Activated naive CD8-positive, alpha-beta T cell treated with anti-CD3 and anti-CD28 coated beads, Interleukin-2, amount 50 U/mL, for 24 hours (primary cell): ENCODE results near the gene ADAMTS17.

Source experiments
- ATAC-seq: fragments of 150-1000 bp; cut with Tn5 transposase; one replicate; pipeline ENCODE4 v1.10.0; 2021
- DNase-seq: peaks from one replicate; pipeline ENCODE4 v3.0.0; 2021
- H3K27ac Mint-ChIP-seq: one replicate; pipeline ENCODE4 v1.8.0; 2021; ENCODE audit warnings: mild to moderate bottlenecking, mixed read lengths
- H3K27me3 Mint-ChIP-seq: one replicate; pipeline ENCODE4 v1.8.0; 2021; ENCODE audit warnings: mixed read lengths
- H3K36me3 Mint-ChIP-seq: one replicate; pipeline ENCODE4 v1.8.0; 2021; ENCODE audit warnings: low read depth, mixed read lengths
- H3K4me1 Mint-ChIP-seq: one replicate; pipeline ENCODE4 v1.8.0; 2021; ENCODE audit warnings: mixed read lengths
- H3K4me3 Mint-ChIP-seq: one replicate; pipeline ENCODE4 v1.8.0; 2021; ENCODE audit warnings: mild to moderate bottlenecking, moderate library complexity, mixed read lengths
- H3K9me3 Mint-ChIP-seq: one replicate; pipeline ENCODE4 v1.8.0; 2021; ENCODE audit warnings: mixed read lengths

ADAMTS17 gene

GRCh38 chr15:100171411-100171810 lies 170.4 kb downstream of the ADAMTS17 start:
- no peak for DNase-seq
- Mint-ChIP-seq H3K9me3 (peaks cover 18% of the 10 kb centered on the region), H3K4me1 (peaks cover 10% of the 10 kb centered on the region), H3K27ac (no peak overlapping the region), H3K27me3 (no peaks in the 10 kb centered on the region), H3K4me3 (no peak overlapping the region), H3K36me3 (peaks cover 3% of the 10 kb centered on the region)
- ATAC-seq = no peak

- Mint-ChIP-seq H3K27ac (no peak overlapping the region), H3K27me3 (no peaks in the 10 kb centered on the region), H3K36me3 (peaks cover 3% of the 10 kb centered on the region), H3K4me1 (peaks cover 10% of the 10 kb centered on the region), H3K9me3 (peaks cover 10% of the 10 kb centered on the region), H3K4me3 (no peak overlapping the region)
- DNase-seq (peak; percentile 35), ATAC-seq (peak; percentile 80)
Measured at GRCh38 chr15:100170291-100171210, 171.2 kb downstream of the ADAMTS17 start.

GRCh38 chr15:100169615-100170290 lies 172.0 kb downstream of the ADAMTS17 start:
- Mint-ChIP-seq H3K4me3 (no peak overlapping the region), H3K27ac (no peak overlapping the region), H3K27me3 (no peaks in the 10 kb centered on the region), H3K9me3 (peaks cover 5% of the 10 kb centered on the region), H3K36me3 (peaks cover 3% of the 10 kb centered on the region), H3K4me1 (peaks cover 10% of the 10 kb centered on the region)
- ATAC-seq (no peak), DNase-seq (no peak)

- no peaks in the 10 kb centered on the region for H3K27me3 Mint-ChIP-seq
- H3K9me3 Mint-ChIP-seq = peaks cover 5% of the 10 kb centered on the region
- peaks cover 3% of the 10 kb centered on the region for H3K36me3 Mint-ChIP-seq
- DNase-seq (no peak), ATAC-seq (no peak)
- peaks cover 10% of the 10 kb centered on the region for H3K4me1 Mint-ChIP-seq
- H3K4me3 Mint-ChIP-seq = no peak overlapping the region
- no peak overlapping the region for H3K27ac Mint-ChIP-seq
Measured at GRCh38 chr15:100168787-100169186, 173.0 kb downstream of the ADAMTS17 start.

GRCh38 chr15:100167884-100168375 lies 173.8 kb downstream of the ADAMTS17 start:
- peaks cover 10% of the 10 kb centered on the region for H3K4me1 Mint-ChIP-seq
- no peak overlapping the region for H3K27ac Mint-ChIP-seq
- no peak for DNase-seq
- H3K9me3 Mint-ChIP-seq = peaks cover 5% of the 10 kb centered on the region
- no peak for ATAC-seq
- no peaks in the 10 kb centered on the region for H3K27me3 Mint-ChIP-seq
- H3K36me3 Mint-ChIP-seq = peaks cover 3% of the 10 kb centered on the region
- H3K4me3 Mint-ChIP-seq = no peak overlapping the region

- Mint-ChIP-seq H3K27me3 (no peaks in the 10 kb centered on the region), H3K4me3 (no peak overlapping the region), H3K9me3 (no peaks in the 10 kb centered on the region), H3K27ac (no peak overlapping the region), H3K36me3 (peaks cover 3% of the 10 kb centered on the region), H3K4me1 (peaks cover 10% of the 10 kb centered on the region)
- DNase-seq (no peak), ATAC-seq (no peak)
Measured at GRCh38 chr15:100166313-100166712, 175.5 kb downstream of the ADAMTS17 start.

GRCh38 chr15:100163961-100164360 lies 177.8 kb downstream of the ADAMTS17 start:
- ATAC-seq = no peak
- no peaks in the 10 kb centered on the region for H3K27me3 Mint-ChIP-seq
- no peaks in the 10 kb centered on the region for H3K36me3 Mint-ChIP-seq
- no peak overlapping the region for H3K4me3 Mint-ChIP-seq
- no peak for DNase-seq
- no peak overlapping the region for H3K27ac Mint-ChIP-seq
- no peaks in the 10 kb centered on the region for H3K9me3 Mint-ChIP-seq
- H3K4me1 Mint-ChIP-seq = no peaks in the 10 kb centered on the region

GRCh38 chr15:100160953-100161352 lies 180.8 kb downstream of the ADAMTS17 start:
- DNase-seq (no peak), ATAC-seq (no peak)
- Mint-ChIP-seq H3K36me3 (no peaks in the 10 kb centered on the region), H3K4me1 (no peaks in the 10 kb centered on the region), H3K27ac (no peak overlapping the region), H3K4me3 (no peak overlapping the region), H3K9me3 (no peaks in the 10 kb centered on the region), H3K27me3 (no peaks in the 10 kb centered on the region)

- H3K27ac Mint-ChIP-seq = no peak overlapping the region
- H3K36me3 Mint-ChIP-seq = no peaks in the 10 kb centered on the region
- H3K27me3 Mint-ChIP-seq = no peaks in the 10 kb centered on the region
- DNase-seq = no peak
- no peak overlapping the region for H3K4me3 Mint-ChIP-seq
- no peaks in the 10 kb centered on the region for H3K4me1 Mint-ChIP-seq
- no peak for ATAC-seq
- no peaks in the 10 kb centered on the region for H3K9me3 Mint-ChIP-seq
Measured at GRCh38 chr15:100159436-100159835, 182.3 kb downstream of the ADAMTS17 start.

- H3K4me3 Mint-ChIP-seq = no peak overlapping the region
- no peaks in the 10 kb centered on the region for H3K27me3 Mint-ChIP-seq
- H3K4me1 Mint-ChIP-seq = no peaks in the 10 kb centered on the region
- DNase-seq (no peak), ATAC-seq (no peak)
- no peaks in the 10 kb centered on the region for H3K36me3 Mint-ChIP-seq
- no peak overlapping the region for H3K27ac Mint-ChIP-seq
- no peaks in the 10 kb centered on the region for H3K9me3 Mint-ChIP-seq
Measured at GRCh38 chr15:100158356-100158755, 183.4 kb downstream of the ADAMTS17 start.

GRCh38 chr15:100156201-100156600 lies 185.6 kb downstream of the ADAMTS17 start:
- H3K27me3 Mint-ChIP-seq = no peaks in the 10 kb centered on the region
- no peaks in the 10 kb centered on the region for H3K9me3 Mint-ChIP-seq
- H3K4me3 Mint-ChIP-seq = no peak overlapping the region
- ATAC-seq (no peak), DNase-seq (no peak)
- H3K36me3 Mint-ChIP-seq = no peaks in the 10 kb centered on the region
- no peak overlapping the region for H3K27ac Mint-ChIP-seq
- no peaks in the 10 kb centered on the region for H3K4me1 Mint-ChIP-seq

- Mint-ChIP-seq H3K27me3 (no peaks in the 10 kb centered on the region), H3K36me3 (peaks cover 14% of the 10 kb centered on the region), H3K9me3 (peaks cover 11% of the 10 kb centered on the region), H3K4me3 (no peak overlapping the region), H3K4me1 (no peaks in the 10 kb centered on the region), H3K27ac (no peak overlapping the region)
- DNase-seq = no peak
- ATAC-seq = no peak
Measured at GRCh38 chr15:100154338-100154737, 187.4 kb downstream of the ADAMTS17 start.

GRCh38 chr15:100152463-100152862 lies 189.3 kb downstream of the ADAMTS17 start:
- peaks cover 29% of the 10 kb centered on the region for H3K9me3 Mint-ChIP-seq
- H3K4me1 Mint-ChIP-seq = no peaks in the 10 kb centered on the region
- H3K27me3 Mint-ChIP-seq = no peaks in the 10 kb centered on the region
- H3K36me3 Mint-ChIP-seq = peaks cover 30% of the 10 kb centered on the region
- no peak overlapping the region for H3K27ac Mint-ChIP-seq
- ATAC-seq (no peak), DNase-seq (no peak)
- H3K4me3 Mint-ChIP-seq = no peak overlapping the region

GRCh38 chr15:100150906-100151305 lies 190.9 kb downstream of the ADAMTS17 start:
- ATAC-seq (peak; percentile 28), DNase-seq (no peak)
- Mint-ChIP-seq H3K36me3 (peaks cover 30% of the 10 kb centered on the region), H3K9me3 (peaks cover 35% of the 10 kb centered on the region), H3K4me3 (no peak overlapping the region), H3K27me3 (no peaks in the 10 kb centered on the region), H3K27ac (no peak overlapping the region), H3K4me1 (no peaks in the 10 kb centered on the region)

- Mint-ChIP-seq H3K27ac (no peak overlapping the region), H3K27me3 (no peaks in the 10 kb centered on the region), H3K36me3 (peaks cover 30% of the 10 kb centered on the region), H3K4me3 (no peak overlapping the region), H3K4me1 (no peaks in the 10 kb centered on the region), H3K9me3 (peaks cover 35% of the 10 kb centered on the region)
- DNase-seq (no peak), ATAC-seq (no peak)
Measured at GRCh38 chr15:100147828-100148227, 193.9 kb downstream of the ADAMTS17 start.
